ENCODE results near the gene ADARB2.

DNA sequence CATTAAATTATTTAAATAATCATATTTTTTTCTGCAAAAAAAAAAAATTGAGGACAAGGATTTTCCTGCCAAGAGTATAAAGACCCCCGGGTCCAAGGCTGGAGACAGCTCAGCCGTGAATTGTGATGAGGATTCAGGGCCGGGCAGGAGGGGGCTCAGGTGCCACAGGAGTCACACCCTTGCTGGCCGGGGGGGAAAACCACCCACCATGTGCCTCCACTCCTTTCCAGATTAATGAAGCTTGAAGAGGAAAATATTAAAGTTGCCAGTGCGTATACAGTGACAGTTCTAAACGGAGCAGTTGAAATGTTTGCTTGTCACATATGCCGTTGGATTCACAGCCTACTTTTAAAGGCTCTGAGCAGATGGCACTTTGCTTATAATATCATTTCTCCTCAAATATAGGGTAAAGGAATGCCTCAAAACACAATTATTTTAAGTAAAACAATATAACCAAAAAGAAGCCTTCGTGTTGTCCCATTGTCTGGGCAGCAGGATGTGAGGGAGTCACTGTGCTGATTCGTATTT is 49.6 kb downstream of the ADARB2 start:
- TF ChIP-seq, protein P1, sequence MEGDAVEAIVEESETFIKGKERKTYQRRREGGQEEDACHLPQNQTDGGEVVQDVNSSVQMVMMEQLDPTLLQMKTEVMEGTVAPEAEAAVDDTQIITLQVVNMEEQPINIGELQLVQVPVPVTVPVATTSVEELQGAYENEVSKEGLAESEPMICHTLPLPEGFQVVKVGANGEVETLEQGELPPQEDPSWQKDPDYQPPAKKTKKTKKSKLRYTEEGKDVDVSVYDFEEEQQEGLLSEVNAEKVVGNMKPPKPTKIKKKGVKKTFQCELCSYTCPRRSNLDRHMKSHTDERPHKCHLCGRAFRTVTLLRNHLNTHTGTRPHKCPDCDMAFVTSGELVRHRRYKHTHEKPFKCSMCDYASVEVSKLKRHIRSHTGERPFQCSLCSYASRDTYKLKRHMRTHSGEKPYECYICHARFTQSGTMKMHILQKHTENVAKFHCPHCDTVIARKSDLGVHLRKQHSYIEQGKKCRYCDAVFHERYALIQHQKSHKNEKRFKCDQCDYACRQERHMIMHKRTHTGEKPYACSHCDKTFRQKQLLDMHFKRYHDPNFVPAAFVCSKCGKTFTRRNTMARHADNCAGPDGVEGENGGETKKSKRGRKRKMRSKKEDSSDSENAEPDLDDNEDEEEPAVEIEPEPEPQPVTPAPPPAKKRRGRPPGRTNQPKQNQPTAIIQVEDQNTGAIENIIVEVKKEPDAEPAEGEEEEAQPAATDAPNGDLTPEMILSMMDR (IDR thresholded peaks at IDR 0.05) = no peak
- TF ChIP-seq POLR2A (IDR thresholded peaks at IDR 0.05) = no peak
